ENCODE results near the gene PIK3CB. TPM values are rescaled to one million over a fixed set of nuclear protein-coding genes. Genes with fewer than 3 reads are reported as not detected.

PIK3CB gene
- total and polyA plus RNA-seq, 2 of the 8 experiments (the other 6 are each of a cell fraction or from before 2014, with no cell fraction given), result 8.3 to 35.2 TPM

DNA sequence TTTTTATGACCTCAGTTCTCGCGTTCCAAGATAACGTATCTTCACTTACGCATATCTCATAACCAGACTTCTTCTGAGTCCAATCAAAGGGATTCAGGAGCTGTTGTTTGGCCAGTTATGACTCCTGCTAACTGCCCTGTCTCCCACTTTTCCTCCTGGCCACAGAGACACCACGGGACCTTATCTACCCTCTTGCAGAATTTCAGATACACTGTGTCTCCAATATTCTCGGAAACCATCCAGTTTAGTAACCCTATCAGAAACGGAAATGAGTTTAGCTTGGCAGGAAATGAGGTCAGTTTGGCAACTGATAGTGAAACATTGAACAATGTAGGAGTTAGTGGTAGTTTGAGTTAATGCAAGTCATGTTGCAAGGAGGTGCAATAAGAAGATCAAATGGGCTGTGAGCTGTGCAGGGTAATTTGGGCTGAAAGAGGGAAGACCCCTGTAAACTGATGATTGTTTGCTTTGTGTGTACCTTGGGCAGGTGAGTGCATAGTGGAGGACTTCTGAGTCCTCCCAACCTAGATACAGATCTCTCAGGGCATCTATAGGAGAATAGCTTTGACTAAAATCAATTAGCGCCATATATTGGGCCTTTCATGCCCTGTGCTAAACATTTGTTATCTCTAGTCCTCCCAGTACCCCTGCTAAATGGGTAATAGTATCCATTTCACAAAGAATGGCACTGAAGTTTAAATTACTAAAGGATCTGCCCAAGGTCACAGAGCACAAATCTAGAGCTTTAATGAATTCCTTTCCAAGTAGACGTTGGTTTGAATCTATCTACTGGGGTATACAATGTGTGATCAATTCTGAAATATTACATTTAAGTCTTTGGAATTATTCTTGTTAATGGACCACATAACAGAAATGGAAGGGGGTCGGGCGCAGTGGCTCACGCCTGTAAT lies 41.3 kb upstream of the PIK3CB start:
- DNase-seq (ENCODE audit: low read depth in 1 of 2, low spot score in 2 of 2) (no peak), FAIRE-seq (no peak)
- Histone ChIP-seq H3K23me2 (ENCODE audit: low read depth, low read length) (no peaks in the 10 kb centered on the region), H3K14ac (ENCODE audit: insufficient read length) (no peak overlapping the region), H3K9ac (replicated peaks in 1 of 4; ENCODE audit: extremely low read depth in 1 of 4, low read depth in 3 of 4, low read length in 3 of 4) (no peak overlapping the region), H2BK12ac (ENCODE audit: low read depth, low read length) (0 out of 2 replicates have a peak overlapping the region, but pooled peaks have one; percentile 13), H3K36me3 (ENCODE audit: control insufficient read depth in 2 of 4, insufficient read depth in 4 of 4, low read length in 3 of 4) (no peaks in the 10 kb centered on the region), H3K4me3 (ENCODE audit: extremely low read depth in 1 of 4, insufficient read depth in 2 of 4, low read depth in 3 of 4, low read length in 4 of 4) (no peak overlapping the region), H2AK5ac (ENCODE audit: low read depth, low read length) (no peak overlapping the region), H3K23ac (ENCODE audit: insufficient read length) (no peak overlapping the region), H2BK20ac (ENCODE audit: low read length) (no peak overlapping the region), H3K79me1 (ENCODE audit: low read depth, low read length) (no peaks in the 10 kb centered on the region), H3K4ac (replicated peaks; ENCODE audit: insufficient read length, low read depth, low read length) (peak overlapping the region; percentile 38), H4K8ac (ENCODE audit: extremely low read depth, insufficient read depth, low read length) (no peak overlapping the region), H3K79me2 (ENCODE audit: control insufficient read depth in 1 of 2, insufficient read depth in 2 of 2, low read length in 2 of 2) (no peaks in the 10 kb centered on the region), H4K5ac (ENCODE audit: insufficient read length, low read depth, low read length) (no peak overlapping the region), H2BK120ac (replicated peaks; ENCODE audit: low read depth, low read length) (no peak overlapping the region), H3K4me1 (replicated peaks in 1 of 4; ENCODE audit: control insufficient read depth in 3 of 4, insufficient read depth in 4 of 4, low read length in 3 of 4) (peaks cover 0 to 4% (median 0%) of the 10 kb centered on the region in 4 experiments; a peak in 1 of 7 replicates), H3K4me2 (ENCODE audit: insufficient read depth in 1 of 2, low read depth in 2 of 2, low read length in 2 of 2) (no peak overlapping the region), H3K27ac (ENCODE audit: low read depth, low read length) (no peak overlapping the region), H3K18ac (ENCODE audit: extremely low read depth, low read length) (no peak overlapping the region), H4K20me1 (replicated peaks in 1 of 2; ENCODE audit: control insufficient read depth in 1 of 2, insufficient read depth in 2 of 2, low read length in 2 of 2) (no peaks in the 10 kb centered on the region), H3K9me3 (ENCODE audit: insufficient read depth in 2 of 2, low read depth in 1 of 2, low read length in 1 of 2) (no peaks in the 10 kb centered on the region), H3K27me3 (replicated peaks in 1 of 4; ENCODE audit: control insufficient read depth in 3 of 4, extremely low read depth in 1 of 4, insufficient read depth in 3 of 4, low read length in 3 of 4) (no peaks in the 10 kb centered on the region), H4K91ac (replicated peaks; ENCODE audit: insufficient read length, low read length) (no peak overlapping the region), H3K56ac (replicated peaks; ENCODE audit: insufficient read length, low read depth, low read length) (no peak overlapping the region), H2AFZ (ENCODE audit: low read length) (no peak overlapping the region), H2BK5ac (ENCODE audit: low read depth, low read length) (no peak overlapping the region), H2BK15ac (ENCODE audit: low read length) (no peak overlapping the region)
- POLR2A ChIA-PET (ENCODE audit: partially characterized antibody), result interaction anchor here (2.5 kb wide), 1 partner anchor 13 kb away, joined by 15 read pairs; no protein-coding TSS in a partner anchor
- WGBS, 2 experiments (ENCODE audit: extremely low coverage in 1 of 2, insufficient coverage in 1 of 2, insufficient read length in 1 of 2, insufficient replicate concordance in 2 of 2, low coverage in 1 of 2, low lambda C conversion rate in 2 of 2, missing lambda C conversion rate in 1 of 2), result 91% methylated on average over 12 of the region's 12 CpGs; no CpG with 5 or more reads in 1 of the 2 experiments
- CTCF ChIA-PET (ENCODE audit: partially characterized antibody), result interaction anchor here (0.7 to 1.3 kb wide), 4 partner anchors 36 to 60 kb away, joined by 3 to 4 read pairs (median 3); no protein-coding TSS in a partner anchor
- TF ChIP-seq NANOG (IDR thresholded peaks at IDR 0.05; ENCODE audit: insufficient read depth, low read depth, low read length, poor library complexity, severe bottlenecking) (no peak), RBBP5 (IDR thresholded peaks at IDR 0.05; ENCODE audit: borderline replicate concordance, low read depth, low read length) (no peak)
